ENCODE measurements around the gene PRPH2.

DNA sequence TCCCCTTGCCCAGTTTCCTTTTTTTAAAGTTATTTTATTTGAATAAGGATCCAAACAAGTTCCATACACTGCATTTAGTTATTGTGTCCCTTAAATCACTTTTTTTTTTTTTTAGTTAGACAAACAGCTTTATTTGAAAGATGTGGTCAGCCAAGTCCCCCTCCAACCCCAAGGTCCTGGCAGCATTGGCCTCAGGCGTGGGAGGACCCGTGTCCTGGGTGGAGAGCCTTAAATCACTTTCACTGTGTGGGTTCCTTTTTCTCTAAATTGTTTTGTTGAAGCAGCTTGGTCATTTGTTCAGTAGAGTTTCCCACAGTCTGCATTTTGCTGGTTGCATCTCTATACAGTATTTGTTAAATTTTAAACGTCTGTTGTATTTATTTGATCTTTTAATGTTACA, 28.7 kb upstream of the PRPH2 start:
- TF ChIP-seq POLR2A (IDR thresholded peaks at IDR 0.05): no peak
- TF ChIP-seq, protein P1, sequence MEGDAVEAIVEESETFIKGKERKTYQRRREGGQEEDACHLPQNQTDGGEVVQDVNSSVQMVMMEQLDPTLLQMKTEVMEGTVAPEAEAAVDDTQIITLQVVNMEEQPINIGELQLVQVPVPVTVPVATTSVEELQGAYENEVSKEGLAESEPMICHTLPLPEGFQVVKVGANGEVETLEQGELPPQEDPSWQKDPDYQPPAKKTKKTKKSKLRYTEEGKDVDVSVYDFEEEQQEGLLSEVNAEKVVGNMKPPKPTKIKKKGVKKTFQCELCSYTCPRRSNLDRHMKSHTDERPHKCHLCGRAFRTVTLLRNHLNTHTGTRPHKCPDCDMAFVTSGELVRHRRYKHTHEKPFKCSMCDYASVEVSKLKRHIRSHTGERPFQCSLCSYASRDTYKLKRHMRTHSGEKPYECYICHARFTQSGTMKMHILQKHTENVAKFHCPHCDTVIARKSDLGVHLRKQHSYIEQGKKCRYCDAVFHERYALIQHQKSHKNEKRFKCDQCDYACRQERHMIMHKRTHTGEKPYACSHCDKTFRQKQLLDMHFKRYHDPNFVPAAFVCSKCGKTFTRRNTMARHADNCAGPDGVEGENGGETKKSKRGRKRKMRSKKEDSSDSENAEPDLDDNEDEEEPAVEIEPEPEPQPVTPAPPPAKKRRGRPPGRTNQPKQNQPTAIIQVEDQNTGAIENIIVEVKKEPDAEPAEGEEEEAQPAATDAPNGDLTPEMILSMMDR (IDR thresholded peaks at IDR 0.05): no peak
- no peak for TF ChIP-seq POLR2AphosphoS5 (IDR thresholded peaks at IDR 0.05)
- TF ChIP-seq EP300 (IDR thresholded peaks at IDR 0.05): no peak

Measured in upper lobe of left lung (tissue), 4 donors.